ENCODE measurements around the gene PGC.

Gene PGC

DNA sequence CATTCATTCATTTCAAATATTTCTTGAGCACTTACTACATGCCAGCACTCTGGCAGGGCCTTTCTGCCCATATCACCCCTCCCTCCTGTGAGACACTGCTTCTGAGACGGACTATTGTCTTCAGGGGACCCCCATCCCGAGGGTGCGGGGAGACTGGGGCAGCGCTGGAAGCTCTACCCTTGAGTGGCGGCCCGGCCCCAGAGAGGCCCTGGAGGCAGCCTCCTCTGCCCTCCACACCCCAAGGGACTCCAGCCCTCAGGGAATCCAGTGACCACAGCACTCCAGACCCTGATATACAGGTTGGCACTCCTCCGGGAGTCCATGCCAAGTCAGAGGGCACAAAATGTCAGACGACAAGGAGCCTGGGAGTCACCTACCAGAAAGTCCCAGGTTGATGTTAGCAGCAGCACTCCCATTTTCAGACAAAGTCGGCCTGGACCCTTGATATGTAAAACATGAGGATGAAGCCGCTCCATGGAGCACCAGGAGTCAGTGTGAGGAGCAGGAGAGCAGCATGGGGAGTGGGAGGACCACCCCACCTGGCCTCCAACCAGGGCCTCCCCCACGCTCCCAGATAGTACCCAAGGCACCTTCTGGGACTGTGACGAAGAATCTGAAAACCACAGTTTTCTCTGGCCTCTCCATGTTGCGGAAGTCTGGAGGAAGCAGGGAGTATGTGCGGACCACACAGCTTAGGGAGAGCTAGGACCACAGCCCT is 32.5 kb downstream of the PGC start:
- DNase-seq (ENCODE audit: low read depth) = no peak

DNA sequence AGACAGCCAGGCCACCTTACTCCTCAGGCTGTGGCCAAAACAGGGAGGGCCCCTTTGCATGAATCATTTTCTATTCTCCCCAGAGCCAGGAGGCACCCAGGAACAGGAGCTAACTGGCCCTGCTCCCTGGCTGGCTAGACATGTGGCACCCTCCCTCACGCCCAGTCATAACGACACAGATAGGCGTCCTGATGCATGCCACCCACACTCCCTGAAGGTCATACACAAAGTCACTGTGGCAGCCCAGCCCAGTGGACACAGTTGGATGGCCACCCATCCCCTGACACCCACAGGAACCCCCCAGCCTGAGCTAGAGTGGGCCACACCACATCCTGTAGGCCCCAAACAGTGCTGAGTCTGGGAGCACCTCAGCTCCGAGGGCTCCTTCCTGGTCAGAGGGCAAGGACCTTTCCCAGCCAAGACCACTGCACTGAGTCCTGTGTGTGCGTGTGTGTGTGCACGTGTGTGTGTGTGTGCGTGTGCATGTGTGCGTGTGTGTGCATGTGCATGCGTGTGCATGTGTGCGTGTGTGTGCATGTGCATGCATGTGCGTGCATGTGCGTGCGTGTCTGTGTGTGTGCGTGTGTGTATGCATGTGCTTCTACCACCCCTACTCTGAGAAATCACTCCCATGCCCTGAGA is 33.4 kb downstream of the PGC start:
- no peak for DNase-seq (ENCODE audit: low read depth)

DNA sequence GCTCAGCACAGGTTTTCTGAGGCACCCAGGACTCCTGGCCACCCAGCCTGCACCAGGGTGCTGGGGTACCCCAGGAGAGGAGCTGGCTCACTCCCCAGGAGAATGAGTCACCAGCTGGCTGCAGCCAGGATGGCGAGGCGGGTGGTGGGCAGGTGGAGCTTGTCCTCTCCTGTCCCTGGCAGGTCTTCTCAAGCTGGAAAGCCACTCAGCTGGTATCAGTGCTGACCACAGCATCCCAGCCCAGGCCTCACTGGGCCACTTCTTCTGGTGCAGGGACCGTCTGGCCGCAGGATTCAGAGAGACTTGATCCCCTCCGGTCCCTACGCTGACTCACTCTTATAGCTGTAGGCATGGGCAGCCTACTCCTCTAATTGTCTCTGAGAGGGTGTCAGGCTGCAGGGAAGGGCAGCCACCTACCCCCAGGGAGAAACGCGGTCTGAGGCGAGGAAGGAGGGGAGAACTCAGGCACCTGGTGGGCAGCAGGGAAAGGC is 34.0 kb downstream of the PGC start:
- DNase-seq (ENCODE audit: low read depth) = no peak

DNA sequence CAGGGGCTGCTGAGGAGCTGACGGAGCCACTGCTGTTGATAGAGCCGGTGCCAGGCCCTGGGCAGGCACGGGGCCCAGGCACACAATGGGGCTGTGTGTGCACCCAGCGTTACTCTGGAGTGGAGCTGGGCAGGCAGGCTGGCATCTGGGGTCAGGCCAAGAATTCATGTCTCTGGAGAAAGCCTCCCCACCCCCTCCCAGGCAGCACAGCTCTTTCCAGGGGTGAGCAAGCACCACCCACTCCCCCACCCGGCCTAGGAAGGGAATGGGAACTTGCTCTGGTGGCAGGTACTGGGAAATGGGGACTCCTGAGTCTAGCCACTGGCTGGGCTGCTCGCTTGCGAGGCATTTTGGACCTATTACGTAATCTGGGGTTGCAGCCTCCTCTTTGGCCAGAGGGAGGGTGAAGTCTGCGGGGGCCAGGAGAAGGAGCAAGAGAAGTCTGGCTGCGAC is 34.5 kb downstream of the PGC start:
- DNase-seq (ENCODE audit: low read depth) = no peak

DNA sequence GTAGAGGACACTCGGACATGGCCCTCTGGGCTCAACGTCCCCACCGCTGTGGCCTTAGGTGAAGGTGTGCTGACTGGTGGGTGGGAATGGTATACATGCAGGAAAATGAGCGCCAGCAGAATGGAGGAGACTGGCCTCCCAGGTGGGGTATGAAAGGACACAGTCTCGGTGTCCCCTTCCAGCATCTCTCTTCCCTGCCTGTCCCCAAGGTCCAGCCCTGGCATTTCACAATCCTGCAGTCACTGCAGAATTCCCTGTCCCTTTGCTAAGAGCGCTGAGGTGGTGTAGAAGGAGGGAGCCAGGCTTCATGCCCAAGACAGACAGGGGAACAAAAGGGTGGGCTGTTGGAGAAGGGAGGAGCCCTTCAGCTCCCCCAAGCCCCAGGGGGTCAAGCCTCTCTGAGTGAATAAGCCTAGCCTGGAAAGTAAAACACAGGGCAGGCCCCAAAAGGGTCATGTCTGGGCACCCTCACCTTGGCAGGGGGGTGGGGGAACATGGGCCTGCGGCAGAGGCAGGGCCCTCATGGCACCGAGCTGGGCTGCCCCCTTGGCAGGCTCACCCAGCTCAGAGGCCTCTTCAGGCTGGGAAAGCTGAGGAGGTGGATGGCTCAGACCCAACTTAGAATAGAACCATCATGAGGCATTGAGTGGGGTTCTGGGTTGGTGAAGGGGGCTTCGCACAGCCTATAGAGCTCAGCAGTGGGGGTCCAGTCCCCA is 35.7 kb downstream of the PGC start:
- DNase-seq (ENCODE audit: low read depth) = no peak

DNA sequence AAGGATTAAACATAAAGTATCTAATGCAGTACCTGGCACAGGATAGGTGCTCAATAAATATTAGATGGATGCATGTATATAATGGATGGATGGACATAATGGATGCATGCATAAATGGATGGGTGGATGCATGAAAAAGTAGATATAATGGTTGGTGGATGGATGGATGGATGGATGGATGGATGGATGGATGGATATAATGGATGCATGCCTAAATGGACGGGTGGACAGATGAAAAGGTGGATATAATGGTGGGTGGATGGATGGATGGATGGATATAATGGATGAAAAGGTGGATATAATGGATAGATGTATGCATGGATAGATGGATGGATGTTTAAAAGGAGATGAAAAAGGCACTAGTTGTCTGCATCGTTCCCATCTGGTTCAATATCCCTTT is 37.8 kb downstream of the PGC start:
- no peak for DNase-seq (ENCODE audit: low read depth)

DNA sequence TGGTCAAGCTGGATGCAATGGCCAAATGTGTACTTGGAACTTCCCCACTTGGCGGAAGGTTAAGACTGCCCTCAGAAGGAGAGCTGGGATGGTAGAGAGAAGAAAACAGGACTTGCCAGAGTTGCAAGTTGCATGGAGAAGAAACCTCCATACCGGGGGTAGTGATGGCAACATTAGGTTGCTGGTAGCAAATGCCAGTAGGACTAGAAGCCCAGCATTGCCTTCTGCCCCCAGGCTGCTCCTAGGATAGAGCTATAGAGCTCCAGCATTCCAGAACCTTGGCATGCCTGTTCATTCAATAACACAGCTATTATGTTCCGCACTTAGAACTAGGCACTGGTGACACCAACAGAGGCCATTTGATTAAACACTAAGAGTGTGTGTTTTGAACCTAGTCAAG is 38.3 kb downstream of the PGC start:
- no peak for DNase-seq (ENCODE audit: low read depth)

DNA sequence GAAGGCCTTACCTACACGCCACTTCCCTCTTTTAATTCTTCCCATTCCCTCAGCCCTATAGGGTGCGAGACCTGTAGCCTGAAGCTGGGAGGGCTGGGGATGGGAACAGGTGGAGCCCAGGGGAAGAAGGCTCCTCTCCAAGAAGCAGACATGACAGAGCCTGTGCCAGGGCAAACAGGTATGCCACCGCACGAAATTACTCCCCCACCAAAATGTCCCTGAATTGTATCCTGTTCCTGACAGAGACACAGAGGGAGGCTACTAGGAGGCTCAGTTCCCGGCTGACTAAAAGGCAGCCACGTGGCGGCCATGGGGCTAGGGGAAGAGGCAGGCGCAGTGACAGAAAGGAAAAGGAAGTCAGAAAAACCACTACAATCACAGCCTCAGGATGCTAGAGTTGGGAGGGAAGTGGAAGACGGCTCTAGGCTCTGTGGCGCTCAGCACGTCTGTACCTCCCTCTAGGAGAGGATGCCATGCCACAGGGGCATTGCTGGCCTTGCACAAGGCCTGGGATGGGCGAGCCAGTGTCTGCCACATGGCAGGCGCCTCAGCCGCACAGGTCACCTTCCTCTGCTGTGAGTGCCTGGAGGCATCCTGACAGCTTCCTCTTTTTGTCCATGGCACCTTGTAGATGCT is 39.5 kb downstream of the PGC start:
- DNase-seq (ENCODE audit: low read depth) = no peak

DNA sequence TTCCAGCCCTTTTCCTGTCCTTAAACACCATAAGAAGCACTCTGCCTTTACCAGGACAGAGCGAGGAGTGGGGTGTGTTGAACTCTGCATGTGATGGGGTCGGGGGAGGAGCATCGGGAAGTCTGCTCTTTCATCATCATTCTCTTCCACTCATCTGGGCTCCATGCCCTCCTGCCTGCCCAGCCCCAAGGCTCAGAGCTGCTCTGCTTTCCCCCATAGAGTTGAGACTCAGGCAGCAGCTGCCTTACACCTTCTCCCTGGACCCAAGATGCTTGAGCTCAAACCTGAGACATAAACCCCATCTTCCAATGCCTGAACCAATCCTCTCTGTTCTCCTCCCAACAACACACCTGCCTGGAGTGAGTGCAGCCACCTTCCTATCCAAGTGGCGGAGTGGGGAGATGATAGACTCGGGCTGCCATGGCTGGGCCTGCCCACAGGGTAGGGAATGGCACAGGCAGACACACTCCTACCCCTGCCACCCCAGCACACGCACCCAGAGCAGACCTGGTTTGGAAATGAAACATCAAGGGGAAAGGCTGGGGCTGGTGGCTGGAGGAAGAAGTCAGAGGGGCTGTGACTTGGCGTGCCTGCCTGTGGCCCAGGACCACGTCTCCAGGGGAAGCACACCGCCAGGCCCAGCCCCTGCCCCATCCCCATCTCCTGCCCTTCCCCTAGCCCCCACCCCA is 40.2 kb downstream of the PGC start:
- DNase-seq (ENCODE audit: low read depth) = no peak

DNA sequence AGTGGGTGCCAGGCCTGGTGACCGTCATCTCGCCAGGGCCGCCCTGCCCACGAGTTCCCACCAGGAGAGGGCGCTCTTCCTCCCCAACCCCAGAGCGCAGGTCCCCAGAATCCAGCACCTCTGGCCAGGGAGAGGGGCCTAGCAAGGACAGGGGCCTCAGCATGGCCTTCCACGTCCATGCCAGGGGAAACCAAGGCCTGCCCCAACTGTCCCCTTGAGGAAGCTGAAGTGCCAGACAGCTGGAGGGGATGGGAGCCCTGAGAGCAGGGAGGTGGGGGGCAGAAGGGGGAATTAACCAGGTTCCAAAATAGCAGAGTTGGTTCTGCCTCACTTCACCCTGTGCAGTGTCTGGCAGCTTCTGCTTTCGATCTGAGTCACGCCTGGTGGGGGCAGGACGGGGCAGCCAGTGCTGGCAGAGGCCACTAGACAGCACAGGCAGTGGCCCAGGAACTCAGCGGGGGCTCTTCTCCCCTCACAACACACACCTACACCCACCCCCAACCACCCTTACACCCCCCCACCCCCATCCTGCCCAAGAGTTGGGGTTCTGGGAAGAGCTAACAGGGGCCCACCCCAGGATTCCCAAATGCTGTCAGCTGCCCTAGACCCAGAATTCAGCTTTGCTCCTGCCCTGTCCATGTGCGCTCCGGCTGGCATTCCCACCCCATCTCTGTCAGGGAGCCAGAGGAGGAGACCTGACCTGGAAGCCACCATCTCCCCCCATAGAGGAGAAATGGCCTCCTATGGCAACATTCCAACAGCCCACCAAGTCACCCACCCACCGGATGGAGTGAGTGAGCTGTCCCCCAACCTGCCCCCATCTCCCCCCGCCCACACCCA is 41.0 kb downstream of the PGC start:
- peak; percentile 70 for DNase-seq (ENCODE audit: low read depth)

DNA sequence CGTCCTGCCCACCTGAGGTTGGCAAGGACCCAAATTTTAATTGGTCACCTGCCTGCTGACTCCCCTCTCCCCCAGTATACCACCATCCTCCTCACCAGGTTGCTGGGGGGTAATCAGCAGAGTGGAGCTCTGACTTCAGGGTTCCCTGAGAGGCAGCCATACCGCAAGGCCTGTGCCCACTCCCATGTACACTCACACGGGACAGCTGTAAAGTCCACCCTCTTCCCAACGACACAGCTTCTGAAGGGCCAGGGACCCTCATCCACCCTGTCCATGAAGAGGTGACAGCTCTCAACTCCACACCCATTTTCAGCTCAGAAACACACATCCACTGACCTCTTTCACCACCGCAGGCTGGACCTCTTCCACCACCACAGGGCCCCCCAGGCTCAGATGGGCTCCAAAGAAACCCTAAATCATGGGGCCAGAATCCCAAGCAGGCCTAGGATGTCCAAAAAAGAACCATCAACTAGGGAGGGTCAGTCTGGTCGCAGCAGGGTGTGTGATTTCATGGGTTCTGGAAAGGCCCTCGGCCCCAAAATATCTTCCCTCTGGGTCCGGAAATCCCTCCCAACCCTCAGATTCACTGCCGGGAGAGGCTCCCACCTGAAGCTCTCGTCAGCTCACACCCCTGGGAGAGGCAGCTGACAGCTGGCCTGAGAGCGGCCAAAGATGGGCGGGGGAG is 41.7 kb downstream of the PGC start:
- DNase-seq (ENCODE audit: low read depth) = no peak

DNA sequence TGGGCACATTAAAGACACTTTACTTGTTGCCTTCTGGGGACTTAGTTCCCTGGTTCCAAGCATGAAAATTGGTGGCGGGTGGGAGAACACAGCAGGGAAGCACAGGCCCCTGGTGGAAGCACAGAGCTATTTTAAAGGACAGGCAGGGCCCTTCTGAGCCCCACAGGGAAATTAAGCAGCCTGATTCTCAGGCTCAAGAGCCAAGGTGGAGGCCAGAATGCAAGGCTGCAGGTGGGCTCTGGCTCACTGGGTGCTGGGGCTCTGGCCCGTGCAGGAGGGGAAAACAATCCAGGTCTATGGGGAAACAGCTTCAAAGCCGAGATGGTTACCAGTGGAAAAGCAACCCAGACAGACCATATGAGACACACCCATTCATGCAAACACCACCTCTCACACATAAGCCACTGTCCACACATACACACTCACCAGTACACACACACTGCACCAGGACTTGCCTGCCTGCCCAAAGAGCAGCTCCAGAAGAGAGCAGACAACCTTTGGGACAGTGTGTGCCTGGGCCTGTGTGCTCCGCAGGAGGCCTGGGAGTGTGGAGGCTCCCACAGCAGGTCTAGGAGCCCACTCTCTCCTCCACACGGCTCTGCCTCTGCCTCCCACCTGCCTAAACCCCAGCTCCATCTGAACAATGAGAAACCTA is 42.4 kb downstream of the PGC start:
- no peak for DNase-seq (ENCODE audit: low read depth)

DNA sequence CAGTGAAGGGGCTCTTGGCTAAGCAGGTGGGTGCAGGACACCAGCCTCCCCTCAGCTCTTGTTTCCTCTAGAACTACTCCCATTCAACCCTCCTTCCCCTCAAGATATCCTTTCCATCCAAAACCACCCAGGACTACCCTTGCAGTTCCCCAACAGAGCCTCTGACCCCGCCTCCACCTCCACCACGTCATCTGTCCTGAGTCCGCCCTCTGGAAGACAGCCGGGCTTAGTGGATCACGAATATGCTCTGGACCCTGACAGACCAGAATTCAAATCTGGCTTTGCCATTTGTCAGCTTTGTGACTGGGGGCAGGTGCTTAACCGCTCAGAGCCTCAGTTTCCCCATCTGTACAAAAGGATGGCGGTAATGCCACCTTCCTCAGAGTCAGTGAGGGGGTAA is 43.2 kb downstream of the PGC start:
- DNase-seq (ENCODE audit: low read depth) = no peak

DNA sequence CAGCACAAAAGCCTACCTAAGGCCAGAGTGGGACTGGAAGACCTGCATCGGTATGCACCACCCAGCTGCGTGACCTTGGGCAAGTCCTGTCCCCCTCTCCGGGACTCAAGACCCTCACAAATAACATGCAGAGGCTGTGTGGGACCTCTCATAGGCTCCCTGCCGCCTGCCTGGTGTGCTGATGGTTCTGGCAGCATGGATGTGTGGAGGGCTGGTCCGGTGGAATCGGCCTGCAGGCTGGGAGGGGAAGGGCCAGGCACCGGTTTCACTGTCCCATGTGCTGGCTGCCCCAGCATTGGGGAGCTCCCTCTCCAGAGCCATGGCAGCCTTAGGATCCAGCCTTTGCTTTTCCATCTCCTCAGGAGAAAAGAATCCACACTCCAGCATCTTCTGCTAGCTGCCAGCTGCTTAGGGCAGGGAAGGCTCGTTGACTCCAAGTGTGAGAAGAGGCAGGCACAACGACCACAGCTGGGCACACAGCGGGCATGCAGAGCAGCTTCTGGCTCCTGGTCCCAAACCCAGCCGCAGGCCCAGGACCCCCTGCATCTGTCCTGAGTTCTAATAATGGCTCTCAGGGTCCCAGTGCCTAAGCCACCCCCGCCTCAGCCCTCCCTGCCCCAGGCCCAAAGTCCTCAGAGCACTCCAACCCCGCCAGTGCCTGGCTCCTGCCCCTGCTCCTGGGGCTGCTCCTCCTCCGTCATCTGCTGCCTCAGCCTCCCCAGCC is 44.3 kb downstream of the PGC start:
- no peak for DNase-seq (ENCODE audit: low read depth)

DNA sequence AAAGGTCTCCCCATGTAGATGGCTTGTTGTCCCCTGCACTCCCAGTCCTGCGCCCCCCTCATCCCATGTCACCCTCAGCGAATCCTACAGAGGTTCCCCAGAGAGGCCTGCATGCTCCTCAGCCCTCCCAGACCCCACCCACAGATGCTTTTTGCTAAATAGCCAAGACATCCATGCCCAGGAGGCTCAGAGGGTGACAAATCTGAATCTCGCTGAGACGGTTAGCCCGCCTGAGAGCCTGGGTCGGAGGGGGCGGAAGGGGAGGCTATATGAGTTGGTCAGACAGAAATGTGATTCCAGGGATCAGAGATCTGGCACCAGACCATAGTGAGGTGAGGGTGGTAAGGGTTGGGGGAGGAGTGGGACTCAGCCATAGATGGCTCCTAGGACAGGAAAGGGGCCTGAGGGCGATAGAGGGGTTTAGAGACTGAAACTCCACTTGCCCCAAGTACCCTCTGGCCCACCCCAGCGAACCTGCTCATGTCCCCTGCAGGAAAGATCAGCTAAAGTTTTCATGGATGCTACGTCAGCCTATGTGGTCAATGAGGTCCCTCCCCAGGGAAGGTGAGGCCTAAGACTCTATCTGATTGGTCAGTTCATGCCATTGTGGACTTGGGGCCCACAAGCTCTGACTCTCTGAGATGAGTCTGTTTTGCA is 45.0 kb downstream of the PGC start:
- no peak for DNase-seq (ENCODE audit: low read depth)

DNA sequence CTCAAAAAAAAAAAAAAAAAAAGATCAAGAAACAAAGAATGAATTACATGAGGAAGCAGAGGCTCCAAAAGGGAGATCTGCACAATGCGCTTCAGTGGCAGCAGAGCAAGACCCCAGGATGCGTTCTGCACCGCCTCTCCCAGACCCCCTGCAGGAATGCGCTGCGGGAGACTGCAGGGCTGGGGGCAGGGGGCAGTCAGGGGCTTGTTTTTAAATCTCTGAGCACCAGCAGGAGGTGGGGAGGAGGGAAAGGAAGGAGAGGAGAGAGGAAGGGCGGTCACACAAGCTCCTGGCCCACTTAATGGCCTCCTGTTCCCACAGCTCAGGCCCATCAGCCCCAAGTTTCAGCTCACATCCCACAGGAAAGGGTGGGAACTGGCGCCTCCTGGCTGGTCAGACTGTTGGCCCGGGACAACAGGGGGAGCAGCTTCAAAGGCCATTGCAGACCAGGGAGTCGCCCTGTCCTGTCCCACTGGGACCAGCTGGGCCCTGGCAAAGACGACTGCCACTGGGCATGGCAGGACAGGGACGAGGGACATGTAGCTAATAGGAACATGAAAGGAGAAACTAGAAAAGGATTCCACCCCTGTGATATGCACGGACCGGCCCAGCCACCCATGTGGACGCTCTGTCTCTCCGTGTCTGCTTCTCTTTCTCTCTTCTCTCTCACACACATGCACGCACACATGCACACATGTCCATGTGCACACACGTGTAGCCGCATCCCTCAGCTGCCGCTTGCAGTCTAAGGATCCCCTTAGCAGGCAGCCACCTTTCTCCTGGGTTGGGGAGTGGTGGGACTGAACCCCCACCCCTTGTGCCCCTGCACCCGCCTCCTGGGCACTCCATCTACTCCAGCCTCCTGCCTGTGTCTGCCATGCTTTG is 46.5 kb downstream of the PGC start:
- no peak for DNase-seq (ENCODE audit: low read depth)

DNA sequence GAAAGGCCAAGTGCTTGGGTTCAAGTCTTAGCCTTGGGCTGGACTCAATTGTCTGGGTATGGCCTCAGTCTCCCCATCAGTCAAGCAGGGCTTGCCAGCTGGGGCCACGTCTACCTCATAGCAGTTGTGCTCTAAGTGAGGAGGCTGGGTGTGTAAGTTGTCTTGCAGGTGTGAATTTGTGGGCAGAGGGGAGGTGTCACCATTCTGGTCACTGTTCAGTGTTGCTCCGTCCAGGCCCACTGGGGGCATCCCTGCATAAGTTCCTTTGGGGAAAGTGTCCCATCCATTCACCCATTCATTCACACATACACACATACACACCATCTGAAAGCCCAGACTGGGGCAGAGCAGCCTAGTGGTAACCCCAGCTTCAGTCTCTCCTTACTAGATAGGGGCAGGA is 48.1 kb downstream of the PGC start:
- DNase-seq (ENCODE audit: low read depth) = no peak
